HepG2 (cell line): ENCODE measurements around the gene LRPAP1. TPM values are rescaled to one million over a fixed set of nuclear protein-coding genes. Genes with fewer than 3 reads are reported as not detected.
"Not testable (repeated sequence)": the region's sequence is repeated elsewhere in the genome, so short reads cannot be mapped to it uniquely, and the experiment has no call there.

Experiments used
- ATAC-seq: fragments of 200-7000 bp; cut with Tn5 transposase; 3 replicates; pipeline ENCODE4 v1.9.1; 2020; ENCODE audit warnings: mild to moderate bottlenecking, moderate library complexity
- BruUV-seq: library from RNA; stranded (reverse); fragments of 400-500 nt; replicated peaks from 2 replicates; lab custom pipeline; 2021; lab: Mats Ljungman, UMichigan
- CTCF ChIA-PET: fragments of 300-600 bp; formaldehyde crosslinking; extraction: SDS; loops from one replicate; lab custom pipeline; 2021; ENCODE audit warnings: low total read pairs, inconsistent platforms, low intra/inter-chr PET ratio; lab: Yijun Ruan, JAX
- POLR2A ChIA-PET: fragments of 350-600 bp; sonication (Branson Sonifier 250); formaldehyde crosslinking; loops from one replicate; lab custom pipeline; 2020; ENCODE audit warnings: antibody characterized with exemption, inconsistent platforms; lab: Yijun Ruan, JAX
- DNase-seq: peaks from one replicate; pipeline ENCODE4 v3.0.0-alpha.2; 2015; ENCODE audit warnings: low spot score
- FAIRE-seq: peaks from 3 replicates; lab custom pipeline; 2011; peaks lifted over from hg19 to GRCh38; lab: Jason Lieb, UNC
- H2AFZ ChIP-seq: one replicate; pipeline ENCODE4 v1.6.1; 2011; ENCODE audit warnings: low read length, inconsistent platforms
- H3K27ac ChIP-seq: fragments of 300-600 bp; 3 replicates; pipeline ENCODE4 v1.8.0; 2011; ENCODE audit warnings: mixed run types, mild to moderate bottlenecking, mixed read lengths, low read length, inconsistent platforms; ENCODE audit not compliant: insufficient read depth; ENCODE audit errors: extremely low read length
- H3K27me3 ChIP-seq, 2 experiments: fragments of 200-600 bp in 1 of 2; 2 replicates in 1 of 2; 3 replicates in 1 of 2; pipeline versions ENCODE4 v1.6.0 to v1.8.0; 2011; ENCODE audit warnings: low read length in 2 of 2, mild to moderate bottlenecking in 2 of 2, moderate library complexity in 2 of 2, inconsistent platforms in 1 of 2; ENCODE audit not compliant: insufficient read depth in 2 of 2, control insufficient read depth in 1 of 2
- H3K36me3 ChIP-seq, 2 experiments: fragments of 200-600 bp in 1 of 2; replicated peaks in 1 of 2; 2 replicates in 1 of 2; 3 replicates in 1 of 2; pipeline versions ENCODE4 v1.5.1 to v1.8.0; 2011; ENCODE audit warnings: low read length in 2 of 2, inconsistent platforms in 1 of 2; ENCODE audit not compliant: insufficient read depth in 2 of 2, control insufficient read depth in 1 of 2
- H3K4me1 ChIP-seq: 2 replicates; pipeline ENCODE4 v1.5.1; 2012; ENCODE audit warnings: low read length, inconsistent platforms; ENCODE audit not compliant: insufficient read depth
- H3K4me2 ChIP-seq: 2 replicates; pipeline ENCODE4 v1.6.0; 2011; ENCODE audit warnings: low read depth, low read length, inconsistent platforms
- H3K4me3 ChIP-seq, 3 experiments: fragments of 200-600 bp in 1 of 3; sonication (generic), shearing (Covaris generic) in 1 of 3; replicated peaks in 1 of 3; 2 replicates each; pipeline ENCODE4 v1.5.1; 2011 to 2016; ENCODE audit warnings: low read length in 3 of 3, inconsistent platforms in 2 of 3, low read depth in 2 of 3, mild to moderate bottlenecking in 2 of 3, control low read depth in 1 of 3, mixed read lengths in 1 of 3; ENCODE audit not compliant: insufficient read depth in 1 of 3
- H3K79me2 ChIP-seq: one replicate; pipeline ENCODE4 v1.6.1; 2011; ENCODE audit warnings: low read length, inconsistent platforms; ENCODE audit not compliant: insufficient read depth
- H3K9ac ChIP-seq: 2 replicates; pipeline ENCODE4 v1.6.0; 2011; ENCODE audit warnings: mild to moderate bottlenecking, low read depth, low read length, inconsistent platforms; ENCODE audit not compliant: insufficient read depth
- H3K9me3 ChIP-seq: 2 replicates; pipeline ENCODE4 v1.5.1; 2012; ENCODE audit warnings: mild to moderate bottlenecking, low read length
- H4K20me1 ChIP-seq: 2 replicates; pipeline ENCODE4 v1.6.0; 2011; ENCODE audit warnings: inconsistent platforms, mild to moderate bottlenecking, low read length, moderate library complexity; ENCODE audit not compliant: insufficient read depth
- BCL6 ChIP-seq: IDR thresholded peaks from 2 replicates; pipeline ENCODE4 v1.6.1; 2016; ENCODE audit warnings: missing genetic modification reagents, missing compliant biosample characterization
- CTCF ChIP-seq: sonication (generic); formaldehyde crosslinking; IDR thresholded peaks from 2 replicates; pipeline ENCODE4 v1.5.0; 2020; ENCODE audit warnings: mild to moderate bottlenecking, missing genetic modification reagents, moderate library complexity
- NR2F1 ChIP-seq, 2 experiments: fragments of 450-650 bp in 1 of 2; formaldehyde crosslinking in 1 of 2; IDR thresholded peaks; 2 replicates each; pipeline versions ENCODE4 v1.5.0 to v1.6.1; 2016 to 2020; ENCODE audit warnings: mild to moderate bottlenecking in 1 of 2, missing compliant biosample characterization in 1 of 2, missing genetic modification reagents in 1 of 2, moderate library complexity in 1 of 2
- RAD21 ChIP-seq: fragments of 450-650 bp; formaldehyde crosslinking; IDR thresholded peaks from 2 replicates; pipeline ENCODE4 v1.5.0; 2020; ENCODE audit warnings: mild to moderate bottlenecking
- STAG1 ChIP-seq: sonication (generic); formaldehyde crosslinking; IDR thresholded peaks from 2 replicates; pipeline ENCODE4 v1.4.0; 2020; ENCODE audit warnings: missing genetic modification reagents
- WGBS: methylation state at CpG from one replicate; pipeline ENCODE4 v1.1.6; 2017; ENCODE audit warnings: low lambda C conversion rate; 5-methylcytosine and 5-hydroxymethylcytosine counted together
- in situ Hi-C: cut with HindIII; loops from 2 replicates; pipeline ENCODE4 v1.10.0; 2017; ENCODE audit warnings: low pct_unique_long_range_greater_than_20kb; ENCODE audit not compliant: extremely low pct_ligation_motif_present
- intact Hi-C: fragments of 100-400 bp; cut with micrococcal nuclease; formaldehyde crosslinking; loops from one replicate; pipeline ENCODE4 v1.10.0; 2022; ENCODE audit not compliant: unreplicated experiment
- polyA plus RNA-seq, 8 experiments: library from polyadenylated mRNA; depleted of rRNA in 3 of 8; stranded (reverse) in 7 of 8; unstranded in 1 of 8; fragments of >200 nt; fragmentation: Illumina TruSeq in 4 of 8; extraction: Trizol in 4 of 8; gene quantifications; 2 replicates each; pipeline versions ENCODE4 v1.2.1 to v1.2.3, GENCODE V29; 2011 to 2016; ENCODE audit warnings: low read depth in 4 of 8, missing spikeins in 1 of 8, mixed read lengths in 1 of 8; ENCODE audit not compliant: insufficient read depth in 1 of 8
- total RNA-seq, 5 experiments: library from RNA; depleted of rRNA; stranded (reverse); fragments of >200 nt; fragmentation: Illumina TruSeq; extraction: Trizol; gene quantifications; 2 replicates each; pipeline ENCODE4 v1.2.3, GENCODE V29; 2016; ENCODE audit warnings: low read depth in 1 of 5

LRPAP1 gene
- total and polyA plus RNA-seq, 2 of the 13 experiments (the other 11 are each of a cell fraction or from before 2014, with no cell fraction given), result 153 to 191 TPM

- in situ Hi-C loops, H3K27ac ChIP-seq, H3K4me3 ChIP-seq, H3K36me3 ChIP-seq, H3K9me3 ChIP-seq, H3K4me2 ChIP-seq, H3K79me2 ChIP-seq, intact Hi-C loops, H4K20me1 ChIP-seq, ATAC-seq, H2AFZ ChIP-seq, H3K9ac ChIP-seq, H3K4me1 ChIP-seq, CTCF ChIA-PET, DNase-seq: not testable (repeated sequence)
- TF ChIP-seq STAG1 (CRISPR knock-in tag) (peak; percentile 13; the same call in 1 of the 2 replicates), CTCF (CRISPR knock-in tag) (peak; percentile 38; the same call in 1 of the 2 replicates), NR2F1 (CRISPR knock-in tag; IDR thresholded peaks at IDR 0.05) (peak in 1 of 2 experiments; percentile 37; a peak in 1 of 4 replicates), RAD21 (CRISPR knock-in tag) (peak; percentile 41; the same call in 1 of the 2 replicates), BCL6 (CRISPR knock-in tag) (peak; percentile 51; the same call in 1 of the 2 replicates)
- TF ChIP-seq, all 625 proteins: peak for 5; not testable (repeated sequence) for 620
- H3K27me3 ChIP-seq, FAIRE-seq, POLR2A ChIA-PET, BruUV-seq: not testable (repeated sequence)
- 26% methylated on average over 8 of the region's 12 CpGs for WGBS
Observed at GRCh38 chr4:3566301-3566700, 34.1 kb upstream of the LRPAP1 start.

GRCh38 chr4:3564948-3565347 is 32.7 kb upstream of the LRPAP1 start:
- H3K27me3 ChIP-seq, FAIRE-seq, H3K79me2 ChIP-seq, H3K9me3 ChIP-seq, H3K4me1 ChIP-seq, in situ Hi-C loops, H3K4me3 ChIP-seq, H3K9ac ChIP-seq, DNase-seq, H3K36me3 ChIP-seq, intact Hi-C loops, POLR2A ChIA-PET, H4K20me1 ChIP-seq, ATAC-seq, CTCF ChIA-PET, H3K4me2 ChIP-seq, H2AFZ ChIP-seq, H3K27ac ChIP-seq, BruUV-seq: not testable (repeated sequence)
- 82% methylated on average over 5 of the region's 31 CpGs for WGBS
